ENCODE results near the gene ZFP3.
"Not testable (repeated sequence)": the region's sequence is repeated elsewhere in the genome, so short reads cannot be mapped to it uniquely, and the experiment has no call there.

- not testable (repeated sequence) for TF ChIP-seq CTCF, POLR2A (IDR thresholded peaks at IDR 0.05)
These were observed 59.9 kb downstream of the ZFP3 start for GRCh38 chr17:5138198-5138544.
